ENCODE measurements around the gene NTNG1.
"Not testable (repeated sequence)": the region's sequence is repeated elsewhere in the genome, so short reads cannot be mapped to it uniquely, and the experiment has no call there.

Gene NTNG1

DNA sequence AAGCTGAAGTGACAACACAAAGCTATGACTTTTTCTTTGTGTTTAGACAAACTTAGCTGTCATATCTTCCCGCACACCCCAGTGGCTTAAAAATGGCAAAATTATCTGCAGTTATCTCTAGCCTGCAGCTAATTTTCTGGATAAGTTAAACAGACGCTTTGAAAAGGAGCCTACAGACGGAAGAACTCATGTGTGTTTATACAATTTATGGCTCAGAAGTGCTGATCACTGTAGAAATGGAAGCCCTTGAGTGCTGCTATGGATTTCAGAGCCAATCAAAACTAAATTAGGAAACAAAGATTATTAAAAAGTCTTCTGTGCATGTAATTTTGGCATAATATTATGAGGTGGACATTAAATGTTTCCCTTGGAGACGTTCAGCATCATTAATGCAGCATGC lies 11.6 kb downstream of the NTNG1 start:
- TF ChIP-seq, protein P1, sequence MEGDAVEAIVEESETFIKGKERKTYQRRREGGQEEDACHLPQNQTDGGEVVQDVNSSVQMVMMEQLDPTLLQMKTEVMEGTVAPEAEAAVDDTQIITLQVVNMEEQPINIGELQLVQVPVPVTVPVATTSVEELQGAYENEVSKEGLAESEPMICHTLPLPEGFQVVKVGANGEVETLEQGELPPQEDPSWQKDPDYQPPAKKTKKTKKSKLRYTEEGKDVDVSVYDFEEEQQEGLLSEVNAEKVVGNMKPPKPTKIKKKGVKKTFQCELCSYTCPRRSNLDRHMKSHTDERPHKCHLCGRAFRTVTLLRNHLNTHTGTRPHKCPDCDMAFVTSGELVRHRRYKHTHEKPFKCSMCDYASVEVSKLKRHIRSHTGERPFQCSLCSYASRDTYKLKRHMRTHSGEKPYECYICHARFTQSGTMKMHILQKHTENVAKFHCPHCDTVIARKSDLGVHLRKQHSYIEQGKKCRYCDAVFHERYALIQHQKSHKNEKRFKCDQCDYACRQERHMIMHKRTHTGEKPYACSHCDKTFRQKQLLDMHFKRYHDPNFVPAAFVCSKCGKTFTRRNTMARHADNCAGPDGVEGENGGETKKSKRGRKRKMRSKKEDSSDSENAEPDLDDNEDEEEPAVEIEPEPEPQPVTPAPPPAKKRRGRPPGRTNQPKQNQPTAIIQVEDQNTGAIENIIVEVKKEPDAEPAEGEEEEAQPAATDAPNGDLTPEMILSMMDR (conservative IDR thresholded peaks at IDR 0.05; ENCODE audit: low read depth, low read length), result no peak
- H3K4me1 ChIP-seq (ENCODE audit: low read depth, poor library complexity, severe bottlenecking), result no peaks in the 10 kb centered on the region
- H3K27me3 ChIP-seq (ENCODE audit: insufficient read depth, low read depth), result no peaks in the 10 kb centered on the region
- H4K20me1 ChIP-seq (ENCODE audit: insufficient read depth), result no peaks in the 10 kb centered on the region
- H3K4me2 ChIP-seq, result no peak overlapping the region
- no peak overlapping the region for H3K4me3 ChIP-seq (IDR thresholded peaks at IDR 0.05; ENCODE audit: insufficient read depth, low read depth, low read length)
- no peak overlapping the region for H3K27ac ChIP-seq
- no peaks in the 10 kb centered on the region for H3K79me2 ChIP-seq (ENCODE audit: insufficient read depth, low read depth)
- no peaks in the 10 kb centered on the region for H3K36me3 ChIP-seq (ENCODE audit: insufficient read depth)
- H3K9ac ChIP-seq, result no peak overlapping the region
- H2AFZ ChIP-seq (ENCODE audit: low read depth), result no peak overlapping the region

DNA sequence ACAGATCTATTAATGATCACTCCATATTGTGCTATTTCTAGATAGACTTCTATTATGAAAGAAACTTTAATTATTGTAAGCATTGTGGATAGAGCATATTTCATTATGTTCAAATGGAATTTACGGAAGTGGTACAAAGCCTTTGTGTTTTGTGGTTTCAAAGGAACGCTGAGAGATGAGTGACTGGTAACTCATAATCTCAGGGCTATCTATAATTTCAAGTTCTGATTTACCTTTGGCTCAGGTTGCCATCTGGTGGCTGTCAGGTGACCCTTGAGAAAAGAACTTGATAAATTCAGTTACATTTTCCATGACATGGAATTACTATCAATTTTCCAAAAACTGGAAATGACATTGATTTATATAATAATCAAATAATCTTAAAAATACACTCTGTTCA lies 12.2 kb downstream of the NTNG1 start:
- H3K27ac ChIP-seq, result no peak overlapping the region
- no peaks in the 10 kb centered on the region for H3K36me3 ChIP-seq (ENCODE audit: insufficient read depth)
- TF ChIP-seq, protein P1 (conservative IDR thresholded peaks at IDR 0.05; ENCODE audit: low read depth, low read length), result no peak
- H3K9ac ChIP-seq, result no peak overlapping the region
- H3K79me2 ChIP-seq (ENCODE audit: insufficient read depth, low read depth), result no peaks in the 10 kb centered on the region
- H3K27me3 ChIP-seq (ENCODE audit: insufficient read depth, low read depth), result no peaks in the 10 kb centered on the region
- H3K4me3 ChIP-seq (IDR thresholded peaks at IDR 0.05; ENCODE audit: insufficient read depth, low read depth, low read length), result no peak overlapping the region
- H2AFZ ChIP-seq (ENCODE audit: low read depth), result no peak overlapping the region
- H4K20me1 ChIP-seq (ENCODE audit: insufficient read depth), result no peaks in the 10 kb centered on the region
- no peaks in the 10 kb centered on the region for H3K4me1 ChIP-seq (ENCODE audit: low read depth, poor library complexity, severe bottlenecking)
- H3K4me2 ChIP-seq, result no peak overlapping the region

DNA sequence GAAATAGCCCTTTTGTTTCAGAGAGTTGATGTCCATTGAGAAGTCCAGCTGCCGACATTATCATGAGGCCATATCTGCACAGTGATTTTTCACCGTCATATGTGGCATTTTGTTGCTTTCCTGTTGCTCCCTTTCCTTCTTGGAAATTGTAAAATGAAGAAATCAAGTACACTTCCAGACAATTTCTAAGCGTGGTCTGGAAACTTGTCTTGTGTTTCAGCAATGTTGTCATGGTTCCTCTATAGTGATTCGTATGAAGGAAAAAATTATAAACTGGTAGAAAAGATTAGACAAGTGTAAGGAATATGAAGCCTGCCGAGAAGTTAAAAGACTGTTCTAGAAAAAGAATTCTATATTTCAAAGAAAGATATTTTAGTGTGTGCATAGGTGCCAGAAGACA lies 17.7 kb downstream of the NTNG1 start:
- no peaks in the 10 kb centered on the region for H3K79me2 ChIP-seq (ENCODE audit: insufficient read depth, low read depth)
- TF ChIP-seq, protein P1 (conservative IDR thresholded peaks at IDR 0.05; ENCODE audit: low read depth, low read length), result no peak
- H3K4me3 ChIP-seq (IDR thresholded peaks at IDR 0.05; ENCODE audit: insufficient read depth, low read depth, low read length), result no peak overlapping the region
- H3K27me3 ChIP-seq (ENCODE audit: insufficient read depth, low read depth), result no peaks in the 10 kb centered on the region
- H3K4me1 ChIP-seq (ENCODE audit: low read depth, poor library complexity, severe bottlenecking), result no peaks in the 10 kb centered on the region
- no peaks in the 10 kb centered on the region for H3K36me3 ChIP-seq (ENCODE audit: insufficient read depth)
- no peak overlapping the region for H3K9ac ChIP-seq
- no peaks in the 10 kb centered on the region for H4K20me1 ChIP-seq (ENCODE audit: insufficient read depth)
- H2AFZ ChIP-seq (ENCODE audit: low read depth), result no peak overlapping the region
- no peak overlapping the region for H3K4me2 ChIP-seq
- no peak overlapping the region for H3K27ac ChIP-seq

DNA sequence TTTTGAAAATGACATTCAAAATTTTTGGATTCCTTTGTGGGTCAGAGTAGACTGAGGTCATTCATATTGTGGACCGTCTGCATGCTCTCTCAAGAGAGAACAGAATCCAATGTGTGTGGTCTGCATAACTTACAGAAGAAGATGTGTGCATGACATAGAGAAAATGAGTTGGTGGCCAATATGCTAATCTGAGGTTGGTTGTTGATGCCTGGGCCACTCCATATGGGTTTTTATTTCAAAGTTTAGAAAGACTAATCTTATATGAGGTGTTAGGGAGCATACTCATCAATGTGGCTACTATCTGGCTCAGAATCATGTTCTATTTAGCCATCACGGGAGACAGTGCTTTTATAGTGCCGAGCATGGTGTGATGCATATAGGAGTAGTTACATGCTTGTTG lies 18.2 kb downstream of the NTNG1 start:
- Histone ChIP-seq H3K4me3 (IDR thresholded peaks at IDR 0.05; ENCODE audit: insufficient read depth, low read depth, low read length) (no peak overlapping the region), H3K27me3 (ENCODE audit: insufficient read depth, low read depth) (no peaks in the 10 kb centered on the region), H2AFZ (ENCODE audit: low read depth) (no peak overlapping the region), H3K4me2 (no peak overlapping the region), H3K4me1 (ENCODE audit: low read depth, poor library complexity, severe bottlenecking) (no peaks in the 10 kb centered on the region), H3K79me2 (ENCODE audit: insufficient read depth, low read depth) (no peaks in the 10 kb centered on the region), H3K9ac (no peak overlapping the region), H3K36me3 (ENCODE audit: insufficient read depth) (no peaks in the 10 kb centered on the region), H4K20me1 (ENCODE audit: insufficient read depth) (no peaks in the 10 kb centered on the region), H3K27ac (no peak overlapping the region)
- TF ChIP-seq, protein P1 (conservative IDR thresholded peaks at IDR 0.05; ENCODE audit: low read depth, low read length), result no peak

DNA sequence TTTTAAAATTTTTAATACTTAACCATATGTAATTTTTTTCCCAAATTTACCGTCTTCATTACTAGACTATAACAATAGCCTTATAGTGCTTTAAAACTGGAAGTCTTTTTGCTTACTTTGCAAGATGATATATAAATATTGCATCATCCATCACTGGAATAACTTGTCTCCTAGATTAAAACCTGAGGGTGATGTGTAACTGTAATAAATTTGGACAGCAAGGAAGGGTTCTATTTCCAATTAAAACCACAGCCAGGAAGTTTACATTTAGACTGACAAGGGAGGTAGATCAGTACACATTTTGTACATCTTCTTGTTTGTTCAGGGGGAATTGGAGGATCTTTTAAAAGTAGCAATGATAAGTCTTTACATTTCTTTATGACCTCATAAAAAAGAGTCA lies 21.9 kb downstream of the NTNG1 start:
- TF ChIP-seq, protein P1 (conservative IDR thresholded peaks at IDR 0.05; ENCODE audit: low read depth, low read length), result no peak
- H3K27ac ChIP-seq, result no peak overlapping the region
- no peaks in the 10 kb centered on the region for H4K20me1 ChIP-seq (ENCODE audit: insufficient read depth)
- no peak overlapping the region for H3K4me3 ChIP-seq (IDR thresholded peaks at IDR 0.05; ENCODE audit: insufficient read depth, low read depth, low read length)
- H2AFZ ChIP-seq (ENCODE audit: low read depth), result no peak overlapping the region
- H3K36me3 ChIP-seq (ENCODE audit: insufficient read depth), result no peaks in the 10 kb centered on the region
- H3K4me1 ChIP-seq (ENCODE audit: low read depth, poor library complexity, severe bottlenecking), result no peaks in the 10 kb centered on the region
- H3K79me2 ChIP-seq (ENCODE audit: insufficient read depth, low read depth), result no peaks in the 10 kb centered on the region
- H3K27me3 ChIP-seq (ENCODE audit: insufficient read depth, low read depth), result no peaks in the 10 kb centered on the region
- H3K4me2 ChIP-seq, result no peak overlapping the region
- H3K9ac ChIP-seq, result no peak overlapping the region

DNA sequence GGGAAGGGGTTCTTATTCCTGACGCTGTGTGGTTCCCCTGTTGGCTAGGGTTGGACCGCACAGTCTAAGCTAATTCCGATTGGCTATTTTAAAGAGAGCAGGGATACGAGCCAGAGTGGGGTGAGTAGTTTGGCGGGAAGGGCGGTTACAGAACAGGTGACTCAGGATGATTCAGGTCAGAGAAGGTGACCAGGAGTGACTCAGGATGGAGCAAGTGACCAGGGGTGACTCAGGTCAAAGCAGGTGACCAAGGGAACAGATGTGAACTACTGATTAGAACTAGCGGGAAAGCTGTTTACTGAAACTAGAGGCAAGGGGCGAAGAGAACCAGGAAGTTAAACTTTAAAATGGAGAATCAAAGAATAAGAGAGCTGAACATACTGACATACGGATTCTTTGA lies 24.1 kb downstream of the NTNG1 start:
- H4K20me1 ChIP-seq (ENCODE audit: insufficient read depth); H3K9ac ChIP-seq; H3K79me2 ChIP-seq (ENCODE audit: insufficient read depth, low read depth); H3K36me3 ChIP-seq (ENCODE audit: insufficient read depth); H3K4me2 ChIP-seq; H2AFZ ChIP-seq (ENCODE audit: low read depth); H3K27me3 ChIP-seq (ENCODE audit: insufficient read depth, low read depth); H3K4me3 ChIP-seq (IDR thresholded peaks at IDR 0.05; ENCODE audit: insufficient read depth, low read depth, low read length); H3K27ac ChIP-seq; H3K4me1 ChIP-seq (ENCODE audit: low read depth, poor library complexity, severe bottlenecking): not testable (repeated sequence)
